GM04504 (cell line): ENCODE data around the gene ACOXL.
"Not testable (repeated sequence)": the region's sequence is repeated elsewhere in the genome, so short reads cannot be mapped to it uniquely, and the experiment has no call there.

ENCODE experiments used
- DNase-seq: peaks from one replicate; pipeline ENCODE4 v3.0.0-alpha.2; 2012; ENCODE audit warnings: low read depth

Gene ACOXL

DNA sequence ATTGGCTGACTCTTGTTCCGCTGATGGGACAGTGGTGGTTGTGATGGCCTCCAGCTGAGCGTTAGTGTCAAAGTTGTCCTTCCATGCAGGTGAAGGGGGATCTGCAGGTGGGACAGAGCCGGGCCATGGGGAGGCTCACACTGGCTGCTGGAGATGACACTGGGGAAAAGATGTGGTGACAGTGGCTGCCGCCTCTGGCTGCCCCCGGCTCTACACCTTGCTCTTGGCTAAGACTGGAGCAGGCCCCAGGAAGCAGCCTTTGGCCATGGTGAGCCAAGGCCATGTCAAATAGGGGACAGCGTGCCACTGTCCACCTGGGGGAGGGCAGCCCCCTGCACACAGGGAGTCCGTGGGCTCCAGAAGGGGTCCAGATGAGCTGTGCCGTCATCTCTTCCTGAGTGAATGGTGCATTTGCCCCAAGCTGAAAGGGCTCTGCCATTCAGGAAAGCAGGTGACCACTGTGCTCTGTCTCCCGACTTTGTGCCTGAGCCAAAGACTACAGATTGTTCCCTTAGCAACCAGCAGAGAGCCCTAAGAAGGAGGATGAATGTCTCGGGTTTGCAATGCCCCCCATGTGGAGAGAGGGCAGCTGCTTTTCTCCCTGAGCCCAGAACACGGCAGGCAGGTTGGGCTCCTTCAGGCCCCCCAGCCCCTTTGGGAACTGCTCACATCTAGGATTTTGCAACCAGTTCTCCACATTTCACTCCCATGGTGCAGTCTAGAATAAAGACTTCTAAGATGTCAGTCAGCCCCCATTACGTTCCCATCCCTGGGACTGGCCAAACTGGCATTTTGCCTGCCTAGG lies 309.2 kb downstream of the ACOXL start:
- DNase-seq, result no peak

DNA sequence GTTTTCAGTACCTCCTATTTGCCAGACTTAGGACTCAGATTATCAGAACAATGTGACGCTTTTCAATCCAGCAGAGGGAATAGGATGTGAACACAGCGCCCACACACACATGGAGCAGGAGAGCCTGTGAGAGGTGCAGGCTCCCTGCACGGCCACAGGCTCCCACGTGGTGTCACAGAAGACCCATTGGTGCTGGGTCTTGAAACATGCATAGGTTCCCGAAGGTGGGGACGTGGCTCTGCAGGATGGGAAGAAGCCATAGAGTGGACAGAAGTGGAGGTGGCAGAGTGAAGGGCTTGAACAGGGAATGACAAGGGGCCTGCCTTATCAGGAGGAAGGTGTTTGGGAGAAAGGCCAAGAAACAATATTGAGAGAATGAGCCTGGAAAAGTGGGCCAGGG lies 309.9 kb downstream of the ACOXL start:
- DNase-seq, result no peak

DNA sequence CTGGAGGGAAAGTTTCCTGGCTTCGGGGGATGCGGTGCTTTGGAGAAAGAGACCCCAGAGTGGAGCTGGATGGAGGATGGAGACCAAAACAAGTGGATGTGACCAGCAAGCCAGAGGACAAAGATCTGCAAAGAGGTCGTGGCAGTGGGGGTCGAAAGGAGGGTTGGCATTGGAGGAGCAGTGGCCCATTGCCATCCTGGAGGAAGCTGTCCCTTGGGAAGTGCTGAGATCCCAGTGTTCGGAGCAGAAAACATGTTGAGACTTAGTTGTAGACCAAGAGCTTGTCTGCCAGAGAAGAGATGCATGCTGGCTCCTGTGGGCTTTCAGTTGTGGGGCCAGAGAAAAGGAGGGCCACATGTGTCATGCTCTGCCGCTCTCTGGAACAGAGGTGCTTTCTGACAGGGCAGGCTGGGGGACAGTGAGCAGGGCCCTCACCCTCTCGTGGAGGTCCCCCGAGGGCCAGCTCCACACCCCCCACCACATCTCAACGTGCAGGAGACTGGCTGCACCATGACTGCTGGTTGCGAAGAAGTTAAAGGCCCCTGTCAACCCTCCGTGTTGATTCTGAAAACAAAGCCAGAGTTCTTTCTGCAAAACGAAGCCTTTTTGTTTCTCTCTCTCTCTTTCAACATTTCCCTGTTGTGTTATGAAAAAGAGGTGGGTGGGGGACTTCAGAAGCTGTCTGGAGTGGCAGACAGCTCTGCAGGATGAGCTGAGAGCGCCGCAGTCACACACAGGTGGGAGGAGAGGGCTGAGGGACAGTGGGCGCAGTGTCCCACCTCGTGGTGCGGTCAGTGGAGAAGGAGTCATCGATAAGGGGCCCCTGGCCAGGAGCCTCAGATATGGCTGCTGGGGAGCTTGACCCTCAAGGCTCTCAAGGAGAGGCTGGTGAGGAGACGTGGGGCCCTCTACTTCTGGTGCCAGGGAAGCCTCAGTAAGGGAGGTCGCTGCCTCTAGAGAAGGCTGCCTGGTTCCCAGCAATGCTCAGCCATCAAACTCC lies 310.7 kb downstream of the ACOXL start:
- no peak for DNase-seq

DNA sequence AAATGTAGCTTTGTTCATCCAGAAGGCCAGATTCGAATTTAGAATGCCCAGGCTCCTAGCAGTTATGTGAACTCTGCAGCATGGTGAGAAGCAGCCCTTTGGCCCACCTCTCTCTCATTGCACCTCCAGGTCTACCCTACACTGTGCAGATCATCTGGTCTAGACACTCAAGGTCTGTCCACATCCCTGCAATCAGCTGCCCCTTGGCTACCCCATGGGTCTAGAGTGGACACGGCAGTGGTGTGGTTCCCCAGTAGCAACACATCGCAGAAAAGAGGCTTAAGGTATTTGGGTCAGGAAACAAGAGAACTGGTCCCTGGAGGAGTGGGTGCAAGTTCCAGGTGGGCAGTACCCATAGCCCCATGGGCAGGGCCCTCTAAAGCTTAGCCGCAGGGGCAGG lies 311.7 kb downstream of the ACOXL start:
- no peak for DNase-seq

DNA sequence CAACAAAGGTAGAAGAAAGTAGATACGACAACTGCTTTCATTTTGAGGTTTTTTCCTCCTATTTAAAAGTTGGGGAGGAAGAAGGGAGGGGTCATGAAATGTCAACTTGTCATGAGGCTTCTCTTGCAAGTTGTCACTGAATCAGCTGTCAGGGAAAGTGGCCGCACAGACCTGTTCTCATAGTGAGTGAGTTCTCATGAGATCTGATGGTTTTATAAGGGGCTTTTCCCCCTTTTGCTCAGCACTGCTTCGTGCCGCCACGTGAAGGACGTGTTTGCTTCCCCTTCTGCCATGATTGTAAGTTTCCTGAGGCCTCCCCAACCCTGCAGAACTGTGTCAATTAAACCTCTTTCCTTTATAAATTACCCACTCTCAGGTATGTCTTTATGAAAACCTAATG lies 312.9 kb downstream of the ACOXL start:
- not testable (repeated sequence) for DNase-seq

DNA sequence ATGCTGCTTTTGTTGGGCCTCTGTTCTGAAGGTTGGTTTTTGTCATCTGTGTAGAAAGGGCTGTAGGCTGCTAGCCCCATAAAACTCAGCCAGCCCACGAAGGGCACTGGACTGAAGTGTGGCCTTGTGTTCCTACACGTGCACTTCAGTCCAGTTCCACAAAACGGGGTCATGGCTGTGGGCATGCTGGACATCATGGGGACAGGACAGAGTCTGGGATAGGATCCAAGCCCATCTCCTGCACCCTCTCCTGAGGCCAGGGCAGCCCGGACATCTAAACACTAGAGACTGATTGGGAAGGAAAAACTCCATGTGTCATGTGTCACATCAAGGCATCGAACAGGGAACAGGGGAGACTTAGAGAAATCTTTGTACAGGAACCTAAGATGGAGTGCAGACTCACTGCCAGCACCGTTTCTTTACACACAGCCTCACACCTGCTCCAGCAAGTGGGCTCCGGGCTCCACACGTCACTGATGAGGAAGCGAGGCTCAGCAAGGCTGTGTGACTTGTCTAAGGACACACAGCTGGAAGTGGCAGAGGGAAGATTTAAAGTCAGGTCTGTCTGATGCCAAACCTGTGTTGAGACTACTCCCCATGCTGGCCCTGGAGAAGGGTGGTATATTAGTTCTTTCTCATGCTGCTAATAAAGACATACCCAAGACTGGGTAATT lies 313.5 kb downstream of the ACOXL start:
- DNase-seq, result no peak

DNA sequence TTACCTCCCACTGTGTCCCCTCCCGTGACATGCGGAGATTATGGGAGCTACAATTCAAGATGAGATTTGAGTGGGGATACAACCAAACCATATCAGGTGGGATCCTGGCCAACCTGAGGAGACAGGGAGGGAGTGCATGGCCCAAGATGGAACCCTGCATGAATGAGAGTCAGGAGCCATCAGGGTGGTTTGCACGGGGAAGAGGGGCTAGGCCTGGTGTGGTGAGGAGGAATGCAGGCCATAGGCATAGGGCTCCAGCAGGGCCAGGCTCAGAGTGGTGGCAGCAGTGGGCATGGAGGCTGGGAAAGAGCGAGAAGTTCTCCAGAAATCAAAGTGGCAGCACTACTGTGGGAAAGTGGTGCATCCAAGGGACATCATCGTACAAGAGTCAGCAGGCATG lies 314.3 kb downstream of the ACOXL start:
- no peak for DNase-seq

DNA sequence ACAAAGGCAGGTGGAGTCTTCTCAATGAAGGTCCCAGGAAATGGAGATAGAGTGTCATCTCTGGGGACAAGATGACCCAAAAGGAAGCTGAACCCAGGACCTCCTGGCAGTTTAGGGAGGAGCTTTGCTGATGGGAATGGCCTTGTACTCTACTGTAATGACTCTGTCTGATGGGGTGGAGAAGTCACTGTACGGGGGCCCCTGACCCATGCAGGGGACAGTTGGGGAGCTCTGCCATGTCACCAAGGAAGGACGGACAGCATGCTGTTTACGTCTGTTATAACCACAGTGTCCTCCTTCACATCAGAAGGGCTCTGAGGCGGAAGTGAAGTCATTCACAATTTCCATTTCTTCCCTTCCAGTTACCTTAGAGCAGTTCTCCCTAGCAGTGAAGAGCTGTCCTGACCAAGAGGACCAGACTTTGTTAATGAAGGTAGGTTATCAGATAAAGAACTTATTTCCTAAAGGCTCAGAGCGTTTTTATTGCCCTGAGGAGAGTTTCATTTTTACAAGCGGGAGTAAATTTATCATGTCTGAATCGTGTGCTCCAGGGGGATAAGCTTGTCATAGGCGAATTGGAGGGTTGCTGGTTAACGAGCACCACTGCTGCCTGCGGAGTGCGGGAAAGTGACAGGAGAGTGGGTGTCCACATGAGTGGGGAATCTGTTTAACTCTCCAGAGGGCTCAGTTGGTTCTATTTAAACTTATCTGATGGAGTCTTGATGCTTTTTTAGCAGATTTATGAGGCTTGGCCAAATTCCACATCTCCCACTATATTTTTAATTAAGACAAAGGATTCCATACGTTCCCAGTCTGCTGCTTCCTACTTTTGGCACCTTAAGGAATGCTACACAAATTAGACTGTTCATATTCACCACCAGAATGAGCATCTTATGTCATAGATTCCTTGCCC lies 316.7 kb downstream of the ACOXL start:
- no peak for DNase-seq

DNA sequence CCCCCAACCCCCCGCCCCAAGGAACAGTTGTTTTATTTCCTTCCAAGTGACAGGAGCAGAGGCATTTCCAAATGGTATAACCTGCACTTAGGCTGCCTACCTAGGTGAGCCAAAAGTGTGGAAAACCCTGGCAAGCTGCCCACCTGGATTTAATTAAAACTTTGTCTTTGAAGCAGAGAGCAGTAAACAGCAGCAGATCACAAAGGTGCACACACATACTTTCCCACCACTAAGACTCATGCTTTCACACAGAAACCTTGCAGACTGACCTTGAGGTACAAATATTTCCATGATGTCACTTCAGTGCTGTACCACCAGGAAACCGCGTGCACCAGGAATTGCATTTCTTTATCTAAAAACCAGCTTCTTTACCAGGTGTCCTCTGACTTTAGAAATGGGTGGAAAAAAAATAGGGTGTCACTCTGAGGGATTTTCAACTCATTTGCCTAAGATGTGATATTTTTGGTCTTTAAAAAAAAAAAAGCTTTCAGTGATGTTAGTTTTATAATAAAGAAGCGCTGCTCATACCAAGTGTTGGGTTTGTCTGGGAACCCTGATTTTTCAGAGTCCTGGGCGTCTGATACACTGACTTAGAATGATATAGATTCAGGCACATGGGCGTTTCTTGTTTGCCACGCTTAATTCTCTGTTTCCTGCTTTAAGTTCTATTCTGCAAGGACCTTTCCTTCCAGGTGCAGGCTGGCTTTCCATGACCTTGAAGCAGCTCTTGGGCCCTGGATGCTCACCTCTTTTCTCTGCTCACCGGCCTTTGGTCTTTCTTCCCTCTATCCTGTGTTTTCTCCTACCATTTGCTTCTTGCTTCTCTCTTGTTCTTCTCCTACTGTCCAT lies 317.6 kb downstream of the ACOXL start:
- DNase-seq, result no peak

DNA sequence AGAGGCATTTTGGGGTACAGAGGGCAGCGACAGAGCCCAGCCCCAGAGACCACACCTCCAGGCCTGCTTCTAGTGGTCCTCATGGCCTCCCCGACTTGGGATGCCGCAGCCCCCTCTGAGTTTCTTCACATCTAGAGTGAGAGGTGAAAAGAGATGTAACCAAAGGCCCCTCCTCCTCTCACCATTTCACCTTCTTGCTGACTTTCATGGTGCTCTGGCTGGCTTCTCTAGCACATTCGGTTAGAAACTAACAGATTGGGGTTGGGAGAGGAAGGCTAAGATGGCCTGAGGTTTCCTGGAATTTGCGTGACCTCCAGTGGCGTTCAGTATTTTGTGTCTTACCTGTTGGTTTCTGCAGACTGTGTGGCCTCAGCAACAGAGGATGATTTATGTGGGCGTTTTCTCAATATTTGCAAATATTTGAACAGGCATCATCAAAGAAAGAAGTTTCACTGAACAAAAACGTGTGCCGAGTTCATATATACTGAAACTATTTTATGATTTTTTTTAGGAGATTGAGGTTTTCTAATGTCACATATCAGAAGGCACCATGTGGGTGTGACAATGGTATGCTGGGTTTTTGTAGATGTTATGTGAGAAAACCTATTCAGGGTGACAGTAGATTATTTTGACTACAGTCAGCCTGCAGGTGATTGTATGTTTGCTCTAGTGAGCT lies 318.5 kb downstream of the ACOXL start:
- no peak for DNase-seq

DNA sequence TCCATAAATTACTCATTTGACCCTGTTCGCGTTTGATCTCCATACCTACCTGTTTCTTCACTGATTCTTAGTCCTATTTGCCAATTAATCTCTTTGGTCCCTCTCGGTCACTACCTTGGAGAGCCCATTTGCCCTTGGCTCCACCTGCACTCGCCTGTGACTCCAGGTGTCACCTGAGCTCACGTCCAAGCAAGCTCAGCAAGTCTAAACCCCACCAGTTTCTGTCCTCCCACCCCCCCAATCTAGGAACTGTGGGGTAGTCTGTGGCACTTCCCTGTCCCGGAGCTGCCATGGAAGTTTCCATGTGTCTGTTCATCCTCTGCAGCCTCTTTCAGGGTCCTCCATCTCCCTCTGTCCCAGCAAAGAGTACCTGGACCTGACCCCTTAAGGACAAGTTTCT lies 320.2 kb downstream of the ACOXL start:
- no peak for DNase-seq

DNA sequence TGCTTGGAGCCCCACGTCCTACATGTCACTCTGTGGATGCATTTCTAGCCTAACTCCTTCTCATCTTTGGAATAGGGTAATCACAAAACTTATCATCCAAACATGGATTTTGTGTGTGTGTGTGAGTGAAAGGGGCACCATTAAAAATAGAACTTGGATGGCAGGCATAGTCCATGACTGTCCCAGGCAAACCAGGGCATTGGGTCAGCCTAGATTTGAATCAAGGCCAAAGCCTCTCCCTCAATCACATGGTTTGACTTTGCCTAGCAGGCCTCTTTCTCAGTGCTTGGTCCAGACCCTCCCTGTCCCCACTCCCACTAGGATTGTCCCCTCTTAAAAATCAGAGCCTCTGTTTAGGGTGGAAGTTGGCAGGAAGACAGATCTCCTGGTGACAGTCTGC lies 320.9 kb downstream of the ACOXL start:
- no peak for DNase-seq

DNA sequence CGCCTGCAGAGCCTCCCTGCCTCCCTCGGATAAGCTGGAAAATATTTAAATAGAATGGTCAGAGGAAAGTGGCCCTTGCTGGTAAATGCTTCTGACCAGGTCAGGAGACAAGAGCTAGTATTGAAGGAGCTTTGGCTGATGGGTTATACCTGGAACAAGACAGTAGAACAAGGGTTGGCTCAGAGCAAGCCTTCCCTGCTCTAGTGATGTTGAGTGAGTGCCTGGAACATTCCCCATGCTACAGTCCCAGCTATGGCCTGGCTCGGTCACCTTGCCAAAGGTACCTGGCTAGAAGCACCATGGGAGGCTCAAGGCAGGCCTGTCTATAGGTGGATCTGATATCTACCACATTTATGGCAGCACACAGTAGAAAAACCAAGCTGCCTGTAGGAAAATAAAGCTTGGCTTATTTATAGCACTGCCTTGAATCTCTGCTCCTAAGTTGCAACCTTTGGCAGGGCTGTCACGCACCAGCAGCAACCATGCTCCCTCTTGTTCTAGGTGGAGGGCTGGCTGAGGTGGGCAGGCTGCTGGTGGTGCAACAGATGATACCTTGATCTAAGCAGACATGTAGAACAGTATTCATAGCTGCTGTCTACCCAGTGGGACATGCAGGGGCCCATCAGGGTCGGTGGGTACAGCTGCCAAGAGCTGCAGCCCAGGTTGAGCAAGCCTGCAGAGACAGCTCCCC lies 321.6 kb downstream of the ACOXL start:
- DNase-seq, result no peak

DNA sequence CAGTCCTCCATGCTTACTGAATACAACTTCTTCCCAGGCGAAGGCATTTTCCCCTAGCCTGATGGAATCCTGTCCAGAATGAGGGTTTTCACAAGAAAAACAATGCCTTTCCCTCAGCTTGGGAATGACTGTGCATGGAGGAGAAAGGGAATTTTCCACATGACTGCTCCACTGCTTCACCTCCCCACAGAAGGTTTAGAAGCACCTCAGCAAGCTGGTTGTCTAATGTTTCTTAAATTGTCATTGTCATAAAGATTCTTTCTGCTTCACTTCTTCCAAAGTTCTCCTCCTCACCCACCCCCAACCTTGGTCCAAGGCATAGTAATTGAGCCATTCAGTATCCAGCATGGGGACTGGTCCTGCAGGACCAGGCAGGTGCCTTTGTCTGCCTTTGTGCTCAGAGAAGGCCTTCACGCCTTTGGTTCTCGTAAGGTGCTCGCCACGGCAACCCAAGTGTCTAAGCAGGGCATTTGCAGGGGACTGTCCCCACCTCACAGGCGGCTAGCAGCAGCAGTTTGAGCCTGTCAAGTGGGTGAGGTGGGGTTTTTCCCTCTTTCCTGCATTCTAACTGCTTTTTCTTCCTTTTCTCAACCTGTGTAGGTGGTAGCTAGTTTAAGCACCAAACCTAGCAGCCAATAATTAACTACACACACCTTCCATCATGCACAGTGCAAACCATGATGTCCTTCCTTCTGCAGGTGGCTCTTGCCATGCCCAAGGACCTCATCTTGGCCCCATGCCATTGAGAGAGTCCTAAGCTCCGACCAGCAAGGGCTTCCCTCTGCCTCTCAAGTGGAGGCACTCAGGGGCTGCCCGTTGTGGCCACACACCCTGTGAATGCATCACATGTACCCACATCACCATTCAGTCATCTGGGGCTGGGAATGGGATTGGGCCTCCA lies 322.7 kb downstream of the ACOXL start:
- DNase-seq, result no peak

DNA sequence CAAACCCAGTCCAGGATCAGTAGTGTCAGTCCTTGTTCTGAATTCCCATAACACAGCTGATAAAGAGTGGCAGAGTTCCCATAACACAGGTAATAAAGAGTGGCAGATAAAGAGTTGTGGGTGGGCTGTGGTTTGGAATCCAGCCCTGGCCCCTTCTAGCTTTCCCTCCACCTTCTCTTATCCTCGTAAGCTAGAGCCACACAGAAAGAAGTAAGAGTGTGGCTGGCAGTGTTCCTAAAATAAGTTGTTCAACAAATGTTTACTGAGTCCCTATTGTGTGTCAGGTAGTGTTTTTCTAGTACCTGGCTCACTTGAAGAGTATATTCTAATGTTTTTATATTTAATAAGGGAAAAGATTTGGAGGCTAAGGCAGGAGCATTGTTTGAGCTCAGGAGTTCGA lies 323.4 kb downstream of the ACOXL start:
- no peak for DNase-seq

DNA sequence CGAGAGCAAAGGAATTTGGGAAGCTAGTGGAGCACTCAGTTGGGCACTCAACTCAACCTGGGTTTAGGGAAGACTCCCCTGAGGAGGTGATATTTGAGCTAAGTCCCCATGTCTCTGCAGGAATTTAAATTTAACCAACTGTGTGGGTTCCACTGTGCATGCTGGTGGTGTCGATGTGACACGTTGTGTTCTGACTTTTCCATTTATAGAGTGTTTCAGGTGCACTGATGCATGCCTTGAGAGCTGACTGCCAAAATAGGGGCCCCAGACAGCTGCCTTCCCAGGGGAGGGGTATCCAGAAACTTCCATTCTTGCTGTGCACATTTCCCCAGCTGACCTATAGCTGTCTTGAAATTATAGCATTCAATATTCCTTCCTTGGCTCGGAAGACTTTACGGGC lies 324.7 kb downstream of the ACOXL start:
- no peak for DNase-seq

DNA sequence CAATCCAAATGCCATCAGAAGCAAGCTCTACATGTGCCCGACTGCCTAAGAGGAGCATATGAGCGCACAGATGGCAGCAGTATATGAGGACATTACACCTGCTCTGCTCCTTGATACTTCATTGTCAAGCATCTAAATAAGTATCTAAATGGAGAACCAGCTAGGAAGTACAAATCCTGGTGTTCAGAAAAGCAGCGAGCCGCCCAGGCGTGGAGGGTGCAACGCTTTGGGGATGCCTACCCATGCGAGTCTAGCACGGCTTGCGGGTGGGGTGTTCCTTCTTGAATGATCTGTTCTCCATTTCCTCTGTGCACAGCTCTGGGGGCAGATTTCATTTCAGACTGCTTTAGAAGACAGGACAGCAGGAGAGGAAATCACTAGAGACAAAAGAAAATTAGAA lies 325.3 kb downstream of the ACOXL start:
- DNase-seq, result no peak

DNA sequence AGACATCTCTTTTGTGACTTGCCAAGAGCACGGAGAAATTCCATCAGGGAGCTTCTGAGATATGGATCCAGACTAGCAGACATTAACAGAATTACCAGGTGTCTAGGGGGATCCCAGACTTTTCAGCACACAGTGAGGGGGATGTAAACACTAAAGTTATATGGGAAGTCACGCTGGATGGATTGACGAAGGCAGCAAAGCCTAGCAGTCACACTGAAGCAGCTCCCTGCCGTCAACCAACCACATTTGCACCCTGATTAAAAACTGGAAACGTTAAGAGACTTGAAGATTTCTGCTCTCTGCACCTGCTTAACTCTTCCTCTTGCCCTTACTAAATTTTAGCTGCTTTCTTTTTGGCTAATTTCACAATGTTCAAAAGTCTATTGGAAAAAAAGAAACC lies 325.9 kb downstream of the ACOXL start:
- no peak for DNase-seq
